A549 (cell line): ENCODE data around the gene SAMD7. TPM values are rescaled to one million over a fixed set of nuclear protein-coding genes. Genes with fewer than 3 reads are reported as not detected.

ENCODE experiments used
- CEBPB ChIP-seq, 2 experiments: fragments of >200 bp in 1 of 2; sonication (Bioruptor Twin) in 1 of 2; formaldehyde crosslinking in 1 of 2; IDR thresholded peaks; 2 replicates each; pipeline ENCODE4 v1.6.1; 2012 to 2016
- EP300 ChIP-seq, 2 experiments: fragments of >200 bp; sonication (Bioruptor Twin); formaldehyde crosslinking; IDR thresholded peaks; 2 replicates in 1 of 2; 3 replicates in 1 of 2; pipeline ENCODE4 v1.6.1; 2016 to 2017
- ESRRA ChIP-seq: fragments of 150-350 bp; IDR thresholded peaks from 2 replicates; pipeline ENCODE4 v1.6.1; 2014; ENCODE audit warnings: mild to moderate bottlenecking, low read length, borderline replicate concordance
- FOSL2 ChIP-seq, 2 experiments: fragments of 450-650 bp in 1 of 2; fragments of >200 bp in 1 of 2; sonication (Bioruptor Twin) in 1 of 2; formaldehyde crosslinking; IDR thresholded peaks; 2 replicates each; pipeline versions ENCODE4 v1.5.0 to v1.6.1; 2016 to 2020; ENCODE audit warnings: mild to moderate bottlenecking in 1 of 2, moderate library complexity in 1 of 2
- GATA3 ChIP-seq: IDR thresholded peaks from 2 replicates; pipeline ENCODE4 v1.6.1; 2012; ENCODE audit warnings: borderline replicate concordance
- HDAC2 ChIP-seq: fragments of 200-600 bp; sonication (generic); IDR thresholded peaks from 2 replicates; pipeline ENCODE4 v1.6.1; 2016
- HOXA7 ChIP-seq: fragments of 250-450 bp; sonication (Bioruptor Pico); IDR thresholded peaks from 2 replicates; pipeline ENCODE4 v1.5.0; 2020; ENCODE audit warnings: mild to moderate bottlenecking, moderate library complexity
- HOXB13 ChIP-seq: fragments of 250-450 bp; sonication (Bioruptor Pico); IDR thresholded peaks from 2 replicates; pipeline ENCODE4 v1.5.0; 2020; ENCODE audit warnings: low read depth, mild to moderate bottlenecking, moderate library complexity
- HOXB5 ChIP-seq: fragments of 250-450 bp; sonication (Bioruptor Pico); IDR thresholded peaks from 2 replicates; pipeline ENCODE4 v1.5.0; 2020; ENCODE audit warnings: mild to moderate bottlenecking, moderate library complexity
- JUN ChIP-seq, 2 experiments: fragments of >200 bp; sonication (Bioruptor Twin); formaldehyde crosslinking; IDR thresholded peaks; 2 replicates in 1 of 2; 3 replicates in 1 of 2; pipeline ENCODE4 v1.6.1; 2016 to 2017
- KDM5A ChIP-seq: fragments of 200-600 bp; sonication (generic); IDR thresholded peaks from 2 replicates; pipeline ENCODE4 v1.6.1; 2016; ENCODE audit warnings: antibody characterized with exemption, mild to moderate bottlenecking
- MAZ ChIP-seq: fragments of 150-350 bp; IDR thresholded peaks from 2 replicates; pipeline ENCODE4 v1.6.1; 2014; ENCODE audit warnings: antibody characterized with exemption, low read depth, low read length, borderline replicate concordance
- NFE2L2 ChIP-seq: fragments of 150-350 bp; conservative IDR thresholded peaks from 2 replicates; pipeline ENCODE4 v1.6.1; 2014; ENCODE audit warnings: low read length
- NR3C1 ChIP-seq: fragments of >200 bp; sonication (Bioruptor Twin); formaldehyde crosslinking; IDR thresholded peaks from 3 replicates; pipeline ENCODE4 v1.6.1; 2017
- PHF8 ChIP-seq: fragments of 200-600 bp; sonication (generic); IDR thresholded peaks from 2 replicates; pipeline ENCODE4 v1.6.1; 2016; ENCODE audit warnings: low read depth, mild to moderate bottlenecking, antibody characterized with exemption, moderate library complexity, borderline replicate concordance
- RAD21 ChIP-seq, 2 experiments: fragments of >200 bp in 1 of 2; sonication (Bioruptor Twin) in 1 of 2; formaldehyde crosslinking in 1 of 2; IDR thresholded peaks in 1 of 2; conservative IDR thresholded peaks in 1 of 2; 2 replicates in 1 of 2; 3 replicates in 1 of 2; pipeline ENCODE4 v1.6.1; 2012 to 2018; ENCODE audit warnings: inconsistent platforms in 1 of 2
- RARB ChIP-seq: fragments of 250-450 bp; sonication (Bioruptor Pico); IDR thresholded peaks from 2 replicates; pipeline ENCODE4 v1.8.0; 2021; ENCODE audit warnings: mild to moderate bottlenecking, moderate library complexity
- RCOR1 ChIP-seq: fragments of 150-350 bp; IDR thresholded peaks from 2 replicates; pipeline ENCODE4 v1.6.1; 2014; ENCODE audit warnings: antibody characterized with exemption, low read length, low read depth
- RFX5 ChIP-seq: fragments of 450-650 bp; IDR thresholded peaks from 2 replicates; pipeline ENCODE4 v1.7.1; 2014; ENCODE audit warnings: antibody characterized with exemption, mild to moderate bottlenecking, moderate library complexity
- SREBF2 ChIP-seq: fragments of 450-650 bp; IDR thresholded peaks from 2 replicates; pipeline ENCODE4 v1.6.1; 2014; ENCODE audit warnings: mild to moderate bottlenecking, moderate library complexity
- TP53 ChIP-seq: fragments of 250-450 bp; sonication (Bioruptor Pico); IDR thresholded peaks from 2 replicates; pipeline ENCODE4 v1.5.0; 2021; ENCODE audit warnings: mild to moderate bottlenecking, moderate library complexity
- ZC3H11A ChIP-seq: fragments of 450-650 bp; IDR thresholded peaks from 2 replicates; pipeline ENCODE4 v1.6.1; 2014; ENCODE audit warnings: antibody characterized with exemption, mild to moderate bottlenecking
- ZFP36 ChIP-seq: fragments of 450-650 bp; IDR thresholded peaks from 2 replicates; pipeline ENCODE4 v1.6.1; 2014; ENCODE audit warnings: borderline replicate concordance; ENCODE audit not compliant: partially characterized antibody
- ZSCAN20 ChIP-seq: fragments of 250-450 bp; sonication (Bioruptor Pico); IDR thresholded peaks from 2 replicates; pipeline ENCODE4 v1.8.0; 2022; ENCODE audit warnings: mild to moderate bottlenecking, moderate library complexity
- polyA plus RNA-seq, 4 experiments: library from polyadenylated mRNA; depleted of rRNA in 3 of 4; stranded (reverse); fragments of >200 nt; fragmentation: RNase III in 1 of 4; extraction: RNeasy Plus Mini Kit Qiagen cat#74134 plus additional on column Dnase treatment in 1 of 4; gene quantifications; 2 replicates in 3 of 4; 3 replicates in 1 of 4; pipeline ENCODE4 v1.2.3, GENCODE V29; 2011 to 2017
- TF ChIP-seq, protein P1 (sequence below): fragments of 150-350 bp; IDR thresholded peaks from 2 replicates; pipeline ENCODE4 v1.6.1; 2014; ENCODE audit warnings: low read depth, mild to moderate bottlenecking, low read length
- TF ChIP-seq, protein P2 (sequence below): fragments of 250-450 bp; sonication (Bioruptor Pico); IDR thresholded peaks from 2 replicates; pipeline ENCODE4 v1.5.0; 2021; ENCODE audit warnings: mild to moderate bottlenecking, moderate library complexity, borderline replicate concordance
- TF ChIP-seq, protein P3 (sequence below): fragments of >200 bp; sonication (Bioruptor Twin); formaldehyde crosslinking; IDR thresholded peaks from 3 replicates; pipeline ENCODE4 v1.5.1; 2016
- TF ChIP-seq, protein P4 (sequence below): IDR thresholded peaks from 2 replicates; pipeline ENCODE4 v1.6.1; 2012
- TF ChIP-seq, protein P5 (sequence below): IDR thresholded peaks from 2 replicates; pipeline ENCODE4 v1.6.1; 2012

The SAMD7 gene
- polyA plus RNA-seq, 2 of the 4 experiments (the other 2 are of a cell fraction) = not detected

DNA sequence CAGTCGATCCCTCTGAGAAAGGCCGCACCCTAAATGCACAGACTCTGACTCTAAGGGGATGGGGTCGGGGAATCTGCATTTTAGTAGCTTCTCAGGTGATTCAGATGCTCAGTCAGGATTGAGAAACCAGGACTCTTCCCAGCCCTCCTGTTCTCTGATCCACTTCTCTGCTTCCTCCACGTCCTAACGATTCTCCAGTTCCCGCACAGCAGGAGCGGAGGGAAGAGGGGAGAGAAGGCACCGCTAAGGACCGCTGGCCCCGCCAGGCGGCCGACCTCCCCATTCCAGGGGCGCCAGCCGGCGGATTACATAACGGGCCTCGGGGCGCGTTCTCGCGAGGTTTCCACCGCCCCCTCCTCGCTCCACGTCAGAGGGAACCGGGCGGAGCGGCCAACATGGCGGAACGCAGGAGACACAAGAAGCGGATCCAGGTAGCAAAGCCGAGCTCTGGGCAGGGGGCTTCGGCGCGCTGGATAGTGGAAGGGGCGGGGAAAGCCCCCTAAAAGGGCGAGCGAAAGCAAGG is 55.1 kb downstream of the SAMD7 start, which contains the start of gene SEC62 (continued):
- TF ChIP-seq HOXB5 (CRISPR knock-in tag) (no peak), KDM5A (no peak; the same call in 1 of the 2 replicates), TP53 (CRISPR knock-in tag) (no peak), JUN (IDR thresholded peaks at IDR 0.05) (peak; percentile 55 to 84; a peak in 3 of 5 replicates), RARB (CRISPR knock-in tag) (no peak), ZC3H11A (no peak), PHF8 (peak; percentile 63; the same call in 1 of the 2 replicates), ZFP36 (no peak), CEBPB (IDR thresholded peaks at IDR 0.05) (peak; percentile 71 to 91; a peak in 3 of 4 replicates), NR3C1 (no peak), HOXB13 (CRISPR knock-in tag) (no peak), EP300 (IDR thresholded peaks at IDR 0.05) (no peak), FOSL2 (IDR thresholded peaks at IDR 0.05) (no peak), FOSL2 (CRISPR knock-in tag; IDR thresholded peaks at IDR 0.05) (no peak; the same call in 1 of the 2 replicates), RFX5 (no peak), ESRRA (no peak), SREBF2 (no peak), NFE2L2 (no peak), ZSCAN20 (CRISPR knock-in tag) (no peak), MAZ (no peak), HDAC2 (no peak), GATA3 (peak; percentile 64; the same call in 1 of the 2 replicates), RAD21 (conservative IDR thresholded peaks at IDR 0.05 in 1 of 2, IDR thresholded peaks at IDR 0.05 in 1 of 2) (peak; percentile 37 to 52), RCOR1 (no peak), HOXA7 (CRISPR knock-in tag) (no peak)
- TF ChIP-seq, protein P1, sequence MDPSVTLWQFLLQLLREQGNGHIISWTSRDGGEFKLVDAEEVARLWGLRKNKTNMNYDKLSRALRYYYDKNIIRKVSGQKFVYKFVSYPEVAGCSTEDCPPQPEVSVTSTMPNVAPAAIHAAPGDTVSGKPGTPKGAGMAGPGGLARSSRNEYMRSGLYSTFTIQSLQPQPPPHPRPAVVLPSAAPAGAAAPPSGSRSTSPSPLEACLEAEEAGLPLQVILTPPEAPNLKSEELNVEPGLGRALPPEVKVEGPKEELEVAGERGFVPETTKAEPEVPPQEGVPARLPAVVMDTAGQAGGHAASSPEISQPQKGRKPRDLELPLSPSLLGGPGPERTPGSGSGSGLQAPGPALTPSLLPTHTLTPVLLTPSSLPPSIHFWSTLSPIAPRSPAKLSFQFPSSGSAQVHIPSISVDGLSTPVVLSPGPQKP = no peak
- TF ChIP-seq, protein P2, sequence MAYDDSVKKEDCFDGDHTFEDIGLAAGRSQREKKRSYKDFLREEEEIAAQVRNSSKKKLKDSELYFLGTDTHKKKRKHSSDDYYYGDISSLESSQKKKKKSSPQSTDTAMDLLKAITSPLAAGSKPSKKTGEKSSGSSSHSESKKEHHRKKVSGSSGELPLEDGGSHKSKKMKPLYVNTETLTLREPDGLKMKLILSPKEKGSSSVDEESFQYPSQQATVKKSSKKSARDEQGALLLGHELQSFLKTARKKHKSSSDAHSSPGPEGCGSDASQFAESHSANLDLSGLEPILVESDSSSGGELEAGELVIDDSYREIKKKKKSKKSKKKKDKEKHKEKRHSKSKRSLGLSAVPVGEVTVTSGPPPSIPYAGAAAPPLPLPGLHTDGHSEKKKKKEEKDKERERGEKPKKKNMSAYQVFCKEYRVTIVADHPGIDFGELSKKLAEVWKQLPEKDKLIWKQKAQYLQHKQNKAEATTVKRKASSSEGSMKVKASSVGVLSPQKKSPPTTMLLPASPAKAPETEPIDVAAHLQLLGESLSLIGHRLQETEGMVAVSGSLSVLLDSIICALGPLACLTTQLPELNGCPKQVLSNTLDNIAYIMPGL (CRISPR knock-in tag) = no peak
- TF ChIP-seq, protein P3, sequence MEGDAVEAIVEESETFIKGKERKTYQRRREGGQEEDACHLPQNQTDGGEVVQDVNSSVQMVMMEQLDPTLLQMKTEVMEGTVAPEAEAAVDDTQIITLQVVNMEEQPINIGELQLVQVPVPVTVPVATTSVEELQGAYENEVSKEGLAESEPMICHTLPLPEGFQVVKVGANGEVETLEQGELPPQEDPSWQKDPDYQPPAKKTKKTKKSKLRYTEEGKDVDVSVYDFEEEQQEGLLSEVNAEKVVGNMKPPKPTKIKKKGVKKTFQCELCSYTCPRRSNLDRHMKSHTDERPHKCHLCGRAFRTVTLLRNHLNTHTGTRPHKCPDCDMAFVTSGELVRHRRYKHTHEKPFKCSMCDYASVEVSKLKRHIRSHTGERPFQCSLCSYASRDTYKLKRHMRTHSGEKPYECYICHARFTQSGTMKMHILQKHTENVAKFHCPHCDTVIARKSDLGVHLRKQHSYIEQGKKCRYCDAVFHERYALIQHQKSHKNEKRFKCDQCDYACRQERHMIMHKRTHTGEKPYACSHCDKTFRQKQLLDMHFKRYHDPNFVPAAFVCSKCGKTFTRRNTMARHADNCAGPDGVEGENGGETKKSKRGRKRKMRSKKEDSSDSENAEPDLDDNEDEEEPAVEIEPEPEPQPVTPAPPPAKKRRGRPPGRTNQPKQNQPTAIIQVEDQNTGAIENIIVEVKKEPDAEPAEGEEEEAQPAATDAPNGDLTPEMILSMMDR = no peak; the same call in 2 of the 3 replicates
- TF ChIP-seq, protein P4, sequence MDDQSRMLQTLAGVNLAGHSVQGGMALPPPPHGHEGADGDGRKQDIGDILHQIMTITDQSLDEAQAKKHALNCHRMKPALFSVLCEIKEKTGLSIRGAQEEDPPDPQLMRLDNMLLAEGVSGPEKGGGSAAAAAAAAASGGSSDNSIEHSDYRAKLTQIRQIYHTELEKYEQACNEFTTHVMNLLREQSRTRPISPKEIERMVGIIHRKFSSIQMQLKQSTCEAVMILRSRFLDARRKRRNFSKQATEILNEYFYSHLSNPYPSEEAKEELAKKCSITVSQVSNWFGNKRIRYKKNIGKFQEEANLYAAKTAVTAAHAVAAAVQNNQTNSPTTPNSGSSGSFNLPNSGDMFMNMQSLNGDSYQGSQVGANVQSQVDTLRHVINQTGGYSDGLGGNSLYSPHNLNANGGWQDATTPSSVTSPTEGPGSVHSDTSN = 0 out of 2 replicates have a peak, but pooled peaks have one; percentile 49
- TF ChIP-seq, protein P5, sequence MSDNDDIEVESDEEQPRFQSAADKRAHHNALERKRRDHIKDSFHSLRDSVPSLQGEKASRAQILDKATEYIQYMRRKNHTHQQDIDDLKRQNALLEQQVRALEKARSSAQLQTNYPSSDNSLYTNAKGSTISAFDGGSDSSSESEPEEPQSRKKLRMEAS = peak; percentile 67
